K562 (cell line): ENCODE data around the gene ZBTB9. TPM values are rescaled to one million over a fixed set of nuclear protein-coding genes. Genes with fewer than 3 reads are reported as not detected.

Experiments
- CBFA2T3 ChIP-seq: fragments of 450-650 bp; IDR thresholded peaks from 2 replicates; pipeline ENCODE4 v1.6.1; 2017
- CBX1 ChIP-seq: sonication (generic); IDR thresholded peaks from 2 replicates; pipeline ENCODE4 v1.6.1; 2016; ENCODE audit warnings: antibody characterized with exemption, low read depth, mild to moderate bottlenecking
- CBX5 ChIP-seq: IDR thresholded peaks from 2 replicates; pipeline ENCODE4 v1.6.1; 2014; ENCODE audit warnings: low read depth, borderline replicate concordance
- HDAC1 ChIP-seq, 2 experiments: fragments of 450-650 bp; IDR thresholded peaks; 2 replicates each; pipeline ENCODE4 v1.6.1; 2016 to 2017; ENCODE audit warnings: inconsistent platforms in 1 of 2, mild to moderate bottlenecking in 1 of 2, moderate library complexity in 1 of 2
- JUND ChIP-seq, 2 experiments: IDR thresholded peaks; 2 replicates in 1 of 2; 3 replicates in 1 of 2; pipeline ENCODE4 v1.6.1; 2011; ENCODE audit warnings: borderline replicate concordance in 2 of 2, low read depth in 2 of 2, low read length in 2 of 2, improper control_type of control experiment in 1 of 2, missing biosample characterization in 1 of 2, missing genetic modification characterization in 1 of 2, missing genetic modification reagents in 1 of 2
- KDM1A ChIP-seq, 2 experiments: fragments of 450-650 bp; IDR thresholded peaks; 2 replicates each; pipeline ENCODE4 v1.6.1; 2016; ENCODE audit warnings: mild to moderate bottlenecking in 2 of 2
- MITF ChIP-seq: IDR thresholded peaks from 2 replicates; pipeline ENCODE4 v1.6.1; 2014; ENCODE audit warnings: antibody characterized with exemption
- NCOA6 ChIP-seq: fragments of 450-650 bp; IDR thresholded peaks from 2 replicates; pipeline ENCODE4 v1.6.1; 2017; ENCODE audit warnings: mild to moderate bottlenecking
- NCOR1 ChIP-seq: fragments of 450-650 bp; IDR thresholded peaks from 2 replicates; pipeline ENCODE4 v1.6.1; 2016; ENCODE audit warnings: mild to moderate bottlenecking, moderate library complexity
- PATZ1 ChIP-seq: fragments of 250-450 bp; sonication (Bioruptor Pico); IDR thresholded peaks from 2 replicates; pipeline ENCODE4 v1.5.0; 2020; ENCODE audit warnings: mild to moderate bottlenecking, borderline replicate concordance
- PTTG1 ChIP-seq: fragments of 450-650 bp; IDR thresholded peaks from 2 replicates; pipeline ENCODE4 v1.6.1; 2016; ENCODE audit warnings: low read depth, mild to moderate bottlenecking, missing genetic modification characterization, missing compliant biosample characterization
- RUNX1 ChIP-seq: sonication (generic); IDR thresholded peaks from 2 replicates; pipeline ENCODE4 v1.6.1; 2016; ENCODE audit warnings: antibody characterized with exemption, low read depth
- SETDB1 ChIP-seq: IDR thresholded peaks from one replicate; pipeline ENCODE4 v1.6.1; 2012; ENCODE audit warnings: low read length, control low read depth, inconsistent platforms
- SMC3 ChIP-seq: conservative IDR thresholded peaks from 2 replicates; pipeline ENCODE4 v1.6.1; 2011; ENCODE audit warnings: low read depth, low read length, improper control_type of control experiment; ENCODE audit not compliant: insufficient read depth
- SNRNP70 ChIP-seq: fragments of 200-400 bp; formaldehyde crosslinking; optimal IDR thresholded peaks from 2 replicates; pipeline ENCODE3; 2017; ENCODE audit warnings: low read depth, low read length
- TAL1 ChIP-seq: fragments of 450-650 bp; IDR thresholded peaks from 2 replicates; pipeline ENCODE4 v1.6.1; 2016; ENCODE audit warnings: mild to moderate bottlenecking
- YY1 ChIP-seq, 3 experiments: IDR thresholded peaks; 2 replicates each; pipeline ENCODE4 v1.6.1; 2011; ENCODE audit warnings: low read length in 2 of 3, mild to moderate bottlenecking in 2 of 3, moderate library complexity in 2 of 3, borderline replicate concordance in 1 of 3, control low read depth in 1 of 3, low read depth in 1 of 3; ENCODE audit not compliant: insufficient read depth in 3 of 3, insufficient replicate concordance in 2 of 3, control insufficient read depth in 1 of 3, insufficient read length in 1 of 3; ENCODE audit errors: extremely low read depth in 1 of 3
- ZBTB1 ChIP-seq: sonication (generic); formaldehyde crosslinking; IDR thresholded peaks from 2 replicates; pipeline ENCODE4 v1.8.1; 2023; ENCODE audit warnings: missing genetic modification reagents, low read depth, mild to moderate bottlenecking, borderline replicate concordance
- ZC3H4 ChIP-seq: sonication (generic); formaldehyde crosslinking; IDR thresholded peaks from 2 replicates; pipeline ENCODE4 v1.9.0; 2021; ENCODE audit warnings: missing genetic modification reagents, borderline replicate concordance
- ZNF263 ChIP-seq: sonication (generic); formaldehyde crosslinking; IDR thresholded peaks from 2 replicates; pipeline ENCODE4 v1.8.0; 2022; ENCODE audit warnings: mild to moderate bottlenecking, missing genetic modification reagents, borderline replicate concordance
- ZNF324 ChIP-seq: fragments of 250-450 bp; sonication (Bioruptor Pico); IDR thresholded peaks from 2 replicates; pipeline ENCODE4 v1.4.0; 2020; ENCODE audit warnings: mild to moderate bottlenecking
- ZNF584 ChIP-seq: fragments of 200-800 bp; sonication (Bioruptor generic); IDR thresholded peaks from 2 replicates; pipeline ENCODE4 v1.6.1; 2016; ENCODE audit warnings: low read depth, mild to moderate bottlenecking, missing genetic modification characterization, missing compliant biosample characterization
- polyA plus RNA-seq, 8 experiments: library from polyadenylated mRNA; depleted of rRNA in 4 of 8; stranded (reverse) in 5 of 8; unstranded in 3 of 8; fragments of >200 nt; fragmentation: Nextera tagmentation in 2 of 8; fragmentation: Illumina TruSeq in 1 of 8; extraction: Ambion mirVana in 2 of 8; extraction: Trizol in 1 of 8; gene quantifications; 2 replicates each; pipeline versions ENCODE4 v1.2.1 to v1.2.3, GENCODE V29; 2011 to 2014; ENCODE audit warnings: inconsistent platforms in 1 of 8, missing spikeins in 1 of 8
- total RNA-seq, 7 experiments: library from RNA; depleted of rRNA in 6 of 7; stranded (reverse); fragments of >200 nt in 6 of 7; fragmentation: Illumina TruSeq in 2 of 7; extraction: Trizol in 2 of 7; gene quantifications; 2 replicates each; pipeline versions ENCODE4 v1.2.1 to v1.2.3, GENCODE V29; 2011 to 2021; ENCODE audit warnings: low replicate concordance in 1 of 7
- TF ChIP-seq, protein P1 (sequence below): fragments of 250-450 bp; sonication (Bioruptor Pico); IDR thresholded peaks from 2 replicates; pipeline ENCODE4 v1.8.0; 2022; ENCODE audit warnings: moderate library complexity, mild to moderate bottlenecking, inconsistent platforms
- TF ChIP-seq, protein P2 (sequence below): sonication (generic); formaldehyde crosslinking; IDR thresholded peaks from 2 replicates; pipeline ENCODE4 v1.8.0; 2022; ENCODE audit warnings: missing genetic modification reagents, mild to moderate bottlenecking, moderate library complexity, borderline replicate concordance

ZBTB9 gene
- total and polyA plus RNA-seq, 9 of the 15 experiments (the other 6 are each of a cell fraction or from before 2014, with no cell fraction given), result 1.9 to 19.5 (median 10.4) TPM

GRCh38 chr6:33488339-33488738 is 34.0 kb downstream of the ZBTB9 start (continued):
- TF ChIP-seq NCOA6, result no peak
- TF ChIP-seq SETDB1, result no peak
- peak in 1 of 3 experiments; percentile 41 for TF ChIP-seq YY1 (IDR thresholded peaks at IDR 0.05; ENCODE audit: borderline replicate concordance in 1 of 3, control insufficient read depth in 1 of 3, extremely low read depth in 1 of 3, insufficient read depth in 3 of 3, insufficient read length in 1 of 3, insufficient replicate concordance in 2 of 3, low read depth in 1 of 3, low read length in 2 of 3)
- peak; percentile 60 for TF ChIP-seq NCOR1
- TF ChIP-seq TAL1, result peak; percentile 72
- TF ChIP-seq ZC3H4 (CRISPR knock-in tag), result no peak
- no peak for TF ChIP-seq JUND (IDR thresholded peaks at IDR 0.05; ENCODE audit: borderline replicate concordance, low read depth, low read length)
- TF ChIP-seq JUND (tag; IDR thresholded peaks at IDR 0.05; ENCODE audit: borderline replicate concordance, low read depth, low read length), result no peak
- TF ChIP-seq PATZ1 (CRISPR knock-in tag), result no peak
- no peak for TF ChIP-seq KDM1A (IDR thresholded peaks at IDR 0.05)
- TF ChIP-seq, protein P1, sequence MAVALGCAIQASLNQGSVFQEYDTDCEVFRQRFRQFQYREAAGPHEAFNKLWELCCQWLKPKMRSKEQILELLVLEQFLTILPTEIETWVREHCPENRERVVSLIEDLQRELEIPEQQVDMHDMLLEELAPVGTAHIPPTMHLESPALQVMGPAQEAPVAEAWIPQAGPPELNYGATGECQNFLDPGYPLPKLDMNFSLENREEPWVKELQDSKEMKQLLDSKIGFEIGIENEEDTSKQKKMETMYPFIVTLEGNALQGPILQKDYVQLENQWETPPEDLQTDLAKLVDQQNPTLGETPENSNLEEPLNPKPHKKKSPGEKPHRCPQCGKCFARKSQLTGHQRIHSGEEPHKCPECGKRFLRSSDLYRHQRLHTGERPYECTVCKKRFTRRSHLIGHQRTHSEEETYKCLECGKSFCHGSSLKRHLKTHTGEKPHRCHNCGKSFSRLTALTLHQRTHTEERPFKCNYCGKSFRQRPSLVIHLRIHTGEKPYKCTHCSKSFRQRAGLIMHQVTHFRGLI (CRISPR knock-in tag), result no peak
- TF ChIP-seq SMC3, result no peak
- TF ChIP-seq HDAC1 (IDR thresholded peaks at IDR 0.05), result no peak
- no peak for TF ChIP-seq RUNX1
- no peak for TF ChIP-seq CBX1
- no peak for TF ChIP-seq PTTG1 (tag)
- TF ChIP-seq, protein P2, sequence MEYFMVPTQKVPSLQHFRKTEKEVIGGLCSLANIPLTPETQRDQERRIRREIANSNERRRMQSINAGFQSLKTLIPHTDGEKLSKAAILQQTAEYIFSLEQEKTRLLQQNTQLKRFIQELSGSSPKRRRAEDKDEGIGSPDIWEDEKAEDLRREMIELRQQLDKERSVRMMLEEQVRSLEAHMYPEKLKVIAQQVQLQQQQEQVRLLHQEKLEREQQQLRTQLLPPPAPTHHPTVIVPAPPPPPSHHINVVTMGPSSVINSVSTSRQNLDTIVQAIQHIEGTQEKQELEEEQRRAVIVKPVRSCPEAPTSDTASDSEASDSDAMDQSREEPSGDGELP, result no peak
- TF ChIP-seq ZBTB1 (CRISPR knock-in tag), result no peak
- no peak for TF ChIP-seq ZNF263 (CRISPR knock-in tag)
- no peak for TF ChIP-seq ZNF584 (CRISPR knock-in tag)
- TF ChIP-seq CBX5, result no peak
- TF ChIP-seq ZNF324, result no peak
- TF ChIP-seq MITF, result no peak
- peak; percentile 76 for TF ChIP-seq CBFA2T3
- no peak for TF ChIP-seq SNRNP70
